Heart left ventricle (tissue), 16 donors: ENCODE measurements around the gene MAN2A2. TPM values are rescaled to one million over a fixed set of nuclear protein-coding genes. Genes with fewer than 3 reads are reported as not detected.
A peak's percentile ranks its signal among the peaks of the same experiment; 100 is the strongest.
"Not testable (repeated sequence)": the region's sequence is repeated elsewhere in the genome, so short reads cannot be mapped to it uniquely, and the experiment has no call there.

Source experiments
- ATAC-seq, 4 donors: fragments of 200-7000 bp; cut with Tn5 transposase; one replicate each; pipeline ENCODE4 v1.9.1; 2020 to 2022; ENCODE audit warnings: moderate library complexity in 4 of 4, mild to moderate bottlenecking in 3 of 4, moderate number of reproducible peaks in 1 of 4
- DNase-seq, 5 donors: peaks; one replicate each; pipeline ENCODE4 v3.0.0-alpha.2; 2020
- H3K27ac ChIP-seq, 12 donors: fragments of 200-600 bp; sonication (generic) in 4 of 12; one replicate each; pipeline versions ENCODE4 v1.5.0 to v1.8.0; 2016 to 2022; ENCODE audit warnings: mild to moderate bottlenecking in 2 of 12
- H3K27me3 ChIP-seq, 9 donors: fragments of 200-600 bp; sonication (generic) in 2 of 9; one replicate each; pipeline versions ENCODE4 v1.5.1 to v1.8.0; 2016 to 2022; ENCODE audit warnings: mild to moderate bottlenecking in 3 of 9
- H3K36me3 ChIP-seq, 9 donors: fragments of 200-600 bp; sonication (generic) in 2 of 9; one replicate each; pipeline versions ENCODE4 v1.5.0 to v1.8.0; 2018 to 2022; ENCODE audit warnings: mild to moderate bottlenecking in 2 of 9
- H3K4me1 ChIP-seq, 12 donors: fragments of 200-600 bp; sonication (generic) in 4 of 12; one replicate each; pipeline versions ENCODE4 v1.5.0 to v1.8.0; 2016 to 2022; ENCODE audit warnings: mild to moderate bottlenecking in 3 of 12
- H3K4me3 ChIP-seq, 12 donors: fragments of 200-600 bp; sonication (generic) in 4 of 12; one replicate each; pipeline versions ENCODE4 v1.5.0 to v1.8.0; 2017 to 2022; ENCODE audit warnings: mild to moderate bottlenecking in 9 of 12, moderate library complexity in 4 of 12
- H3K9me3 ChIP-seq, 12 donors: fragments of 200-600 bp; sonication (generic) in 4 of 12; one replicate each; pipeline versions ENCODE4 v1.5.0 to v1.8.0; 2016 to 2022; ENCODE audit warnings: mild to moderate bottlenecking in 1 of 12
- CTCF ChIP-seq, 12 donors: fragments of 200-600 bp; sonication (generic) in 4 of 12; IDR thresholded peaks; one replicate each; pipeline versions ENCODE4 v1.5.0 to v1.8.0; 2018 to 2022; ENCODE audit warnings: antibody characterized with exemption in 12 of 12, mild to moderate bottlenecking in 5 of 12
- POLR2A ChIP-seq, 2 donors: fragments of 450-650 bp; IDR thresholded peaks; one replicate each; pipeline ENCODE4 v1.6.1; 2017; ENCODE audit warnings: antibody characterized with exemption in 2 of 2, mild to moderate bottlenecking in 2 of 2, moderate library complexity in 2 of 2
- WGBS, 4 donors: extraction: QIAGEN DNeasy Blood & Tissue Kit in 2 of 4; methylation state at CpG; one replicate each; pipeline versions ENCODE4 v1.1.5 to v1.1.7; 2013 to 2018; 5-methylcytosine and 5-hydroxymethylcytosine counted together
- intact Hi-C, 10 donors: fragments of 100-400 bp; cut with DNase I; formaldehyde crosslinking; loops; one replicate each; pipeline versions ENCODE4 v1.11.1 to v1.14.2; 2022
- polyA plus RNA-seq, 2 donors: library from polyadenylated mRNA; stranded (reverse); fragments of 200-250 nt; gene quantifications; one replicate each; pipeline ENCODE4 v1.2.3, GENCODE V29; 2013
- total RNA-seq, 9 donors: library from RNA; depleted of rRNA in 2 of 9; stranded (reverse); fragments of >200 nt in 2 of 9; fragmentation: NEBNext Ultra II Directional in 3 of 9; extraction: Animal tissue kit (Norgen Biotek cat#: 25700) in 3 of 9; gene quantifications; one replicate each; pipeline versions ENCODE4 v1.1.0 to v1.2.4, GENCODE V29; 2016 to 2023
- donor health status: ischemic (EF 13 %, LVEDD 7.1; RV severe dilation, severe dysfunction).
- donor health status: healthy with polysubstance abuse.
- donor health status: DM: no; HTN: yes; CAD: no.
- donor health status: DM: no; HTN: no; CAD: no.
- donor health status: ischemic (EF 25% LVEDD 6.9; RV normal size, moderate dysfunction).
- donor health status: ischemic (EF 25% LVEDD 5.7; RV mildly dilated, moderate dysfunction).
- donor health status: healthy.
- donor health status: DM: yes; HTN: yes; CAD: no.
- donor health status: ischemic (EF 35%, LVEDD 5.7; RV mildly dilated, moderate dysfunction).
- donor health status: nonischemic (EF 11% LVEDD 7.7; RV severe dilation, severe dysfunction).
- donor health status: DM: yes; HTN: yes; CAD: no.
- donor health status: PGD.
- donor health status: ischemic (EF 29% LVEDD 5.4; RV normal size, mild dysfunction).
- donor health status: nonischemic (EF 23%, LVEDD 6.1; RV moderate dilation, normal function).

MAN2A2 gene
- total and polyA plus RNA-seq, 11 donors = 38.7 to 145 (median 87.6) TPM

- Histone ChIP-seq H3K27me3 (no peaks in the 10 kb centered on the region), H3K4me3 (no peak overlapping the region), H3K36me3 (peaks cover 6 to 88% (median 76%) of the 10 kb centered on the region in 9 donors), H3K27ac (no peak overlapping the region), H3K4me1 (peaks cover 0 to 8% (median 0%) of the 10 kb centered on the region in 12 donors), H3K9me3 (no peaks in the 10 kb centered on the region)
- WGBS, 4 donors = 93 to 95% (median 95%) methylated on average over 22 to 29 of the region's 29 CpGs
- intact Hi-C loops = no loop called here
- DNase-seq = peak in 1 of 5 donors; percentile 61
- TF ChIP-seq CTCF (IDR thresholded peaks at IDR 0.05) = no peak
- TF ChIP-seq POLR2A (IDR thresholded peaks at IDR 0.05) = no peak
- ATAC-seq = no peak
Measured at GRCh38 chr15:90892498-90893174, 10.5 kb upstream of the MAN2A2 start.

GRCh38 chr15:90893175-90894090 lies 9.7 kb upstream of the MAN2A2 start:
- intact Hi-C loops = no loop called here
- no peak for ATAC-seq
- H3K36me3 ChIP-seq = peaks cover 6 to 82% (median 74%) of the 10 kb centered on the region in 9 donors
- H3K4me3 ChIP-seq = no peak overlapping the region
- H3K9me3 ChIP-seq = no peaks in the 10 kb centered on the region
- H3K27me3 ChIP-seq = no peaks in the 10 kb centered on the region
- WGBS, 4 donors = 92 to 96% (median 94%) methylated on average over 24 to 33 of the region's 33 CpGs
- TF ChIP-seq POLR2A (IDR thresholded peaks at IDR 0.05) (no peak), CTCF (IDR thresholded peaks at IDR 0.05) (peak in 3 of 12 donors; percentile 10 to 18 (median 15))
- no peak for DNase-seq
- H3K27ac ChIP-seq = no peak overlapping the region
- H3K4me1 ChIP-seq = peaks cover 0 to under 1% (median 0%) of the 10 kb centered on the region in 12 donors

GRCh38 chr15:90895571-90896117 lies 7.5 kb upstream of the MAN2A2 start:
- WGBS, 4 donors = 37 to 48% (median 39%) methylated on average over 10 of the region's 10 CpGs
- Histone ChIP-seq H3K27ac (no peak overlapping the region), H3K27me3 (no peaks in the 10 kb centered on the region), H3K4me1 (no peaks in the 10 kb centered on the region), H3K4me3 (no peak overlapping the region), H3K9me3 (no peaks in the 10 kb centered on the region), H3K36me3 (peaks cover 6 to 61% (median 52%) of the 10 kb centered on the region in 9 donors)
- DNase-seq (peak in 1 of 5 donors; percentile 36), ATAC-seq (peak in 3 of 4 donors; percentile 10 to 31 (median 21))
- intact Hi-C loops = no loop called here
- TF ChIP-seq POLR2A (IDR thresholded peaks at IDR 0.05) = no peak
- no peak for TF ChIP-seq CTCF (IDR thresholded peaks at IDR 0.05)

- intact Hi-C loops, H3K27ac ChIP-seq, H3K4me1 ChIP-seq, H3K4me3 ChIP-seq, DNase-seq, ATAC-seq, H3K27me3 ChIP-seq, H3K9me3 ChIP-seq: not testable (repeated sequence)
- H3K36me3 ChIP-seq = peaks cover 3 to 45% (median 37%) of the 10 kb centered on the region in 9 donors
- WGBS, 4 donors = 89 to 93% (median 90%) methylated on average over 14 of the region's 14 CpGs
Measured at GRCh38 chr15:90897131-90897655, 5.9 kb upstream of the MAN2A2 start.
